Stimulated activated CD8-positive, alpha-beta memory T cell treated with anti-CD3 and anti-CD28 coated beads, Interleukin-7, amount 100 ng/mL, for 24 hours (primary cell): ENCODE results near the gene EPS8L3.

Experiments
- DNase-seq: peaks from one replicate; pipeline ENCODE4 v3.0.0-alpha.2; 2020; ENCODE audit warnings: low read depth

EPS8L3 gene

GRCh38 chr1:109793486-109794318 is 30.0 kb upstream of the EPS8L3 start:
- DNase-seq = no peak

GRCh38 chr1:109793089-109793485 is 29.4 kb upstream of the EPS8L3 start:
- DNase-seq = no peak

- DNase-seq = no peak
These were observed 28.5 kb upstream of the EPS8L3 start for GRCh38 chr1:109792056-109792831.

GRCh38 chr1:109791495-109792043 is 27.8 kb upstream of the EPS8L3 start:
- DNase-seq = no peak

GRCh38 chr1:109790735-109791494 is 27.2 kb upstream of the EPS8L3 start:
- peak; percentile 56 for DNase-seq

- no peak for DNase-seq
These were observed 26.6 kb upstream of the EPS8L3 start for GRCh38 chr1:109790329-109790728.

GRCh38 chr1:109789551-109790180 is 25.9 kb upstream of the EPS8L3 start:
- no peak for DNase-seq

GRCh38 chr1:109788695-109789521 is 25.2 kb upstream of the EPS8L3 start:
- DNase-seq = no peak

GRCh38 chr1:109787845-109788601 is 24.3 kb upstream of the EPS8L3 start:
- no peak for DNase-seq

GRCh38 chr1:109787211-109787844 is 23.6 kb upstream of the EPS8L3 start:
- no peak for DNase-seq

- no peak for DNase-seq
These were observed 22.9 kb upstream of the EPS8L3 start for GRCh38 chr1:109786531-109787021.

- no peak for DNase-seq
These were observed 22.4 kb upstream of the EPS8L3 start for GRCh38 chr1:109786112-109786480.

GRCh38 chr1:109785446-109786111 is 21.9 kb upstream of the EPS8L3 start:
- no peak for DNase-seq

- DNase-seq = no peak
These were observed 21.0 kb upstream of the EPS8L3 start for GRCh38 chr1:109784551-109785252.

- DNase-seq = no peak
These were observed 19.7 kb upstream of the EPS8L3 start for GRCh38 chr1:109783436-109783835.

- DNase-seq = no peak
These were observed 19.2 kb upstream of the EPS8L3 start for GRCh38 chr1:109782927-109783326.

GRCh38 chr1:109782514-109782913 is 18.8 kb upstream of the EPS8L3 start:
- DNase-seq = no peak

- no peak for DNase-seq
These were observed 18.1 kb upstream of the EPS8L3 start for GRCh38 chr1:109781806-109782205.
